Hepatocyte (in vitro differentiated cells): Measurements from ENCODE around the gene EFCAB6. TPM values are rescaled to one million over a fixed set of nuclear protein-coding genes. Genes with fewer than 3 reads are reported as not detected.

Source experiments
- DNase-seq: peaks from one replicate; pipeline ENCODE4 v3.0.0-alpha.2; 2016; ENCODE audit warnings: low spot score
- H2AFZ ChIP-seq: fragments of 200-600 bp; sonication (generic); 2 replicates; pipeline ENCODE4 v1.6.0; 2016; ENCODE audit warnings: antibody characterized with exemption, mild to moderate bottlenecking
- H3K27ac ChIP-seq: fragments of 200-600 bp; sonication (generic); 2 replicates; pipeline ENCODE4 v1.5.1; 2016; ENCODE audit warnings: mild to moderate bottlenecking
- H3K27me3 ChIP-seq: fragments of 200-600 bp; sonication (generic); 2 replicates; pipeline ENCODE4 v1.6.1; 2016
- H3K36me3 ChIP-seq: fragments of 200-600 bp; sonication (generic); replicated peaks from 2 replicates; pipeline ENCODE4 v1.5.1; 2016; ENCODE audit warnings: low read depth; ENCODE audit not compliant: insufficient read depth
- H3K4me1 ChIP-seq: fragments of 200-600 bp; sonication (generic); 2 replicates; pipeline ENCODE4 v1.5.1; 2016; ENCODE audit warnings: mild to moderate bottlenecking, moderate library complexity; ENCODE audit not compliant: insufficient read depth
- H3K4me2 ChIP-seq: fragments of 200-600 bp; sonication (generic); 2 replicates; pipeline ENCODE4 v1.6.0; 2016
- H3K4me3 ChIP-seq: fragments of 200-600 bp; sonication (generic); 2 replicates; pipeline ENCODE4 v1.5.1; 2016; ENCODE audit warnings: mild to moderate bottlenecking
- H3K79me2 ChIP-seq: fragments of 200-600 bp; sonication (generic); 2 replicates; pipeline ENCODE4 v1.6.0; 2017; ENCODE audit warnings: mild to moderate bottlenecking
- H3K9me2 ChIP-seq: fragments of 200-600 bp; sonication (generic); replicated peaks from 2 replicates; pipeline ENCODE4 v1.6.0; 2017; ENCODE audit warnings: mild to moderate bottlenecking; ENCODE audit not compliant: insufficient read depth
- H3K9me3 ChIP-seq: fragments of 200-600 bp; sonication (generic); 2 replicates; pipeline ENCODE4 v1.5.1; 2016; ENCODE audit warnings: low read depth, mild to moderate bottlenecking
- H4K20me1 ChIP-seq: fragments of 200-600 bp; sonication (generic); 2 replicates; pipeline ENCODE4 v1.6.0; 2016; ENCODE audit warnings: mild to moderate bottlenecking; ENCODE audit not compliant: insufficient read depth, poor library complexity, severe bottlenecking
- EZH2 ChIP-seq: fragments of 200-600 bp; sonication (generic); IDR thresholded peaks from 2 replicates; pipeline ENCODE4 v1.6.1; 2016; ENCODE audit warnings: antibody characterized with exemption, mild to moderate bottlenecking, borderline replicate concordance
- EZH2phosphoT487 ChIP-seq: fragments of 200-600 bp; sonication (generic); IDR thresholded peaks from one replicate; pipeline ENCODE4 v1.6.1; 2018; ENCODE audit warnings: antibody characterized with exemption, mild to moderate bottlenecking, low read depth, moderate library complexity; ENCODE audit not compliant: unreplicated experiment, severe bottlenecking
- WGBS: methylation state at CpG from one replicate; pipeline ENCODE4 v1.1.6; 2016; ENCODE audit warnings: low lambda C conversion rate; ENCODE audit errors: missing lambda C conversion rate; 5-methylcytosine and 5-hydroxymethylcytosine counted together
- polyA plus RNA-seq: library from polyadenylated mRNA; unstranded; fragments of >200 nt; fragmentation: Nextera tagmentation; extraction: Ambion mirVana; gene quantifications from 2 replicates; pipeline ENCODE4 v1.2.1, GENCODE V29; 2016
- total RNA-seq: library from RNA; depleted of rRNA; stranded (reverse); fragments of >200 nt; gene quantifications from 2 replicates; pipeline ENCODE4 v1.2.3, GENCODE V29; 2014
- TF ChIP-seq, protein P1 (sequence below): fragments of 200-600 bp; sonication (generic); IDR thresholded peaks from 2 replicates; pipeline ENCODE4 v1.5.1; 2016; ENCODE audit warnings: antibody characterized with exemption, mild to moderate bottlenecking; ENCODE audit not compliant: poor library complexity

Gene EFCAB6
- total and polyA plus RNA-seq, 2 experiments from 2014 or later: 0.59 to 2.1 TPM

DNA sequence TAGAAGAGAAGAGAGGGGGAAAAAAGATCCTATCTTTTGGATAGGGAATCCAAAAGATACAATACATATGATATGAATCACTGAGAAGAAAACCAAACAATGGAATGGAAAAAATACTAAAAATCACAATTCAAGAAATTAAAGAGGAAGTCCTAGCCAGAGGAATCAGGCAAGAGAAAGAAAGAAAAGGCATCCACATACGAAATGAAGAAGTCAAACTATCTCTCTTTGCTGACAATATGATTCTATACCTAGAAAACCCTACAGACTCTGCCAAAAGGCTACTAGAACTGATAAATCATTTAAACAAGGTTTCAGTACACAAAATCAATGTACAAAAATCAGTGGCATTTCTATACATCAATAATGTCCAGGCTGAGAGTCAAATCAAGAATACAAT, 91.4 kb downstream of the EFCAB6 start:
- no peak overlapping the region for H3K27ac ChIP-seq
- no peaks in the 10 kb centered on the region for H3K9me3 ChIP-seq
- H3K27me3 ChIP-seq: no peaks in the 10 kb centered on the region
- no peaks in the 10 kb centered on the region for H3K4me1 ChIP-seq
- no peaks in the 10 kb centered on the region for H3K36me3 ChIP-seq
- no peak overlapping the region for H3K4me3 ChIP-seq
- H3K79me2 ChIP-seq: no peaks in the 10 kb centered on the region
- TF ChIP-seq, protein P1, sequence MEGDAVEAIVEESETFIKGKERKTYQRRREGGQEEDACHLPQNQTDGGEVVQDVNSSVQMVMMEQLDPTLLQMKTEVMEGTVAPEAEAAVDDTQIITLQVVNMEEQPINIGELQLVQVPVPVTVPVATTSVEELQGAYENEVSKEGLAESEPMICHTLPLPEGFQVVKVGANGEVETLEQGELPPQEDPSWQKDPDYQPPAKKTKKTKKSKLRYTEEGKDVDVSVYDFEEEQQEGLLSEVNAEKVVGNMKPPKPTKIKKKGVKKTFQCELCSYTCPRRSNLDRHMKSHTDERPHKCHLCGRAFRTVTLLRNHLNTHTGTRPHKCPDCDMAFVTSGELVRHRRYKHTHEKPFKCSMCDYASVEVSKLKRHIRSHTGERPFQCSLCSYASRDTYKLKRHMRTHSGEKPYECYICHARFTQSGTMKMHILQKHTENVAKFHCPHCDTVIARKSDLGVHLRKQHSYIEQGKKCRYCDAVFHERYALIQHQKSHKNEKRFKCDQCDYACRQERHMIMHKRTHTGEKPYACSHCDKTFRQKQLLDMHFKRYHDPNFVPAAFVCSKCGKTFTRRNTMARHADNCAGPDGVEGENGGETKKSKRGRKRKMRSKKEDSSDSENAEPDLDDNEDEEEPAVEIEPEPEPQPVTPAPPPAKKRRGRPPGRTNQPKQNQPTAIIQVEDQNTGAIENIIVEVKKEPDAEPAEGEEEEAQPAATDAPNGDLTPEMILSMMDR: no peak
- no peak for TF ChIP-seq EZH2
- no peak overlapping the region for H2AFZ ChIP-seq
- DNase-seq: no peak
- WGBS: 88% methylated on average over 1 of the region's 1 CpG
- H3K4me2 ChIP-seq: no peak overlapping the region
- H4K20me1 ChIP-seq: no peaks in the 10 kb centered on the region
- no peaks in the 10 kb centered on the region for H3K9me2 ChIP-seq

DNA sequence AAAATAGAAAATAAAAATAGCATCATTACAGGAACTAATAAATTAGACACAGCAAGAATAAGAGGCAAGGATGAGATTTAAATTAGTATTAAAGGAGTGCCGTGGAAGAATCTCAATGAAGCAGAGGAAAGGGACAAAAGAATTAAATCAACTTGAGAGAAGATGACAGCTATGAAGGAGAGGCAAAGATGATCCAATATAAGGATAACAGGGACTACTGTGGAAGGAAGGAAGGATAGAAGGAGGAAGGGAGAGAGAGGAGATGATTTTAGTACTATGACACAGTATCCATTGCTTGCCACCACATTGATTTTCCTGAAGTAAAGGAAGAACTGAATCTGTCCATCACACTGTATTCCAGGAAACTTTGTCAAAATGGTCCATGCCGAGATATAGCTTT, 98.0 kb downstream of the EFCAB6 start:
- WGBS: 93% methylated on average over 2 of the region's 2 CpGs
- TF ChIP-seq EZH2phosphoT487: no peak
- no peaks in the 10 kb centered on the region for H3K36me3 ChIP-seq
- H3K4me3 ChIP-seq: no peak overlapping the region
- no peaks in the 10 kb centered on the region for H3K9me2 ChIP-seq
- no peaks in the 10 kb centered on the region for H3K9me3 ChIP-seq
- H3K27me3 ChIP-seq: no peaks in the 10 kb centered on the region
- no peak overlapping the region for H3K27ac ChIP-seq
- no peaks in the 10 kb centered on the region for H3K4me1 ChIP-seq
- H2AFZ ChIP-seq: no peak overlapping the region
- no peaks in the 10 kb centered on the region for H4K20me1 ChIP-seq
- no peaks in the 10 kb centered on the region for H3K79me2 ChIP-seq
- no peak for DNase-seq
- no peak overlapping the region for H3K4me2 ChIP-seq

DNA sequence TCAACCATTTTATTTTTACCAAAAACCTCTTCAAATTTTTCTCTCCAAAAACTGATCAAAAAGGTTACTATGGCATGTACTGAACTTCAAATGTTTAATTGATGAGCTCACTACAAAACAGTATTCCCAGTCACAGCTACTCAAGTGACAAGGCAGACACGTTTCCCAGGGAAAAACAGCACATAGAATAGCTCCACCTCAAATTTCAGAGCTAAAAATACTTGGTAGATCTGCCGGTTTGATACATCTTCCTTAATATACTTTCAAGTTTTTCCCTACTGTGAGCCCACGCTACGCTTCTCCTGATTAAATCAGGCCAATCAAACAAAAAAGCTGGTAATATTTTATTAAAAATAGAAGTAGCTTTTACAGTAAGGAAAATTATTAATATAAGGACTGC, 100.4 kb downstream of the EFCAB6 start:
- DNase-seq: no peak
- Histone ChIP-seq H3K9me3 (no peaks in the 10 kb centered on the region), H3K27ac (no peak overlapping the region), H2AFZ (no peak overlapping the region), H3K27me3 (no peaks in the 10 kb centered on the region), H3K4me1 (no peaks in the 10 kb centered on the region), H3K4me3 (no peak overlapping the region), H3K4me2 (no peak overlapping the region), H3K9me2 (no peaks in the 10 kb centered on the region), H3K36me3 (no peaks in the 10 kb centered on the region), H3K79me2 (no peaks in the 10 kb centered on the region), H4K20me1 (no peaks in the 10 kb centered on the region)
- 87% methylated on average over 4 of the region's 4 CpGs for WGBS
- TF ChIP-seq EZH2phosphoT487 (no peak), EZH2 (no peak)
- TF ChIP-seq, protein P1: no peak

DNA sequence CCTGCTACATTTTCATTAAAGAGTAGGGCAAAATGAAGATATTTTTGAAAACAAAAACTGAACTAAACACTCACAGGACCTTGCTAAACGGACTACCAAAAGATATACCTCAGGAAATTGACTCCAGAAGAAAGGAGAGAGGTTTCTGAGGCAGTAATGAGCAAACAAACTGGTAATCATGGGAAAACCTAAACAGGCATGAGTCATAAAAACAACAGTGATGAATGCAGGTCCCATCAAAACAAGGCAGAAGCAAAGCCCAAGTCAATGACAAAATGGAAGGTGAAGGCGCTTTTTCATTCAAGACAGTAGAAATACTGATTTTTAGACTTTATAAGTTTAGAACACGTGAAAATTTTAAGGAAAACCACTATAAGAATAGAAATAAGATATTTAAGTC, 104.5 kb downstream of the EFCAB6 start:
- 87% methylated on average over 3 of the region's 3 CpGs for WGBS

More for the DNA sequence above, 104.5 kb downstream of the EFCAB6 start:
- no peak overlapping the region for H3K27ac ChIP-seq
- H3K27me3 ChIP-seq: no peaks in the 10 kb centered on the region
- no peak overlapping the region for H3K4me2 ChIP-seq
- H4K20me1 ChIP-seq: no peaks in the 10 kb centered on the region
- DNase-seq: no peak
- H3K79me2 ChIP-seq: no peaks in the 10 kb centered on the region
- H3K4me1 ChIP-seq: no peaks in the 10 kb centered on the region
- no peak overlapping the region for H3K4me3 ChIP-seq
- H3K36me3 ChIP-seq: no peaks in the 10 kb centered on the region
- no peaks in the 10 kb centered on the region for H3K9me2 ChIP-seq
- TF ChIP-seq, protein P1: no peak
- TF ChIP-seq EZH2phosphoT487 (no peak), EZH2 (no peak)
- no peak overlapping the region for H2AFZ ChIP-seq
- H3K9me3 ChIP-seq: no peaks in the 10 kb centered on the region
